HUES6 (cell line): ENCODE data around the gene SMAD5.

Source experiments
- H3K27ac ChIP-seq: 2 replicates; pipeline ENCODE4 v1.7.0; 2013; ENCODE audit warnings: low read depth, mild to moderate bottlenecking, low read length, inconsistent platforms
- H3K27me3 ChIP-seq: 2 replicates; pipeline ENCODE4 v1.6.1; 2013; ENCODE audit warnings: low read length; ENCODE audit not compliant: control insufficient read depth, insufficient read depth
- H3K36me3 ChIP-seq: 2 replicates; pipeline ENCODE4 v1.6.1; 2013; ENCODE audit warnings: low read length; ENCODE audit not compliant: control insufficient read depth, insufficient read depth
- H3K4me1 ChIP-seq: 2 replicates; pipeline ENCODE4 v1.6.1; 2013; ENCODE audit warnings: low read length; ENCODE audit not compliant: control insufficient read depth, insufficient read depth
- H3K4me3 ChIP-seq: 2 replicates; pipeline ENCODE4 v1.5.1; 2013; ENCODE audit warnings: low read depth, low read length
- H3K9ac ChIP-seq: one replicate; pipeline ENCODE4 v1.6.1; 2013; ENCODE audit warnings: mild to moderate bottlenecking, low read length
- H3K9me3 ChIP-seq: 2 replicates; pipeline ENCODE4 v1.6.1; 2013; ENCODE audit warnings: low read depth, low read length; ENCODE audit not compliant: control insufficient read depth, insufficient read depth

SMAD5 gene

GRCh38 chr5:136222580-136223235 is 90.1 kb downstream of the SMAD5 start:
- 0 out of 2 replicates have a peak, but pooled peaks cover 4% of the 10 kb centered on the region for H3K4me1 ChIP-seq
- H3K9ac ChIP-seq, result no peak overlapping the region
- no peak overlapping the region for H3K4me3 ChIP-seq
- H3K27ac ChIP-seq, result no peak overlapping the region
- H3K36me3 ChIP-seq, result no peaks in the 10 kb centered on the region
- no peaks in the 10 kb centered on the region; the same call in 1 of the 2 replicates for H3K27me3 ChIP-seq
- peaks cover 25% of the 10 kb centered on the region for H3K9me3 ChIP-seq

- Histone ChIP-seq H3K9me3 (peaks cover 16% of the 10 kb centered on the region), H3K4me1 (peaks cover 19% of the 10 kb centered on the region), H3K27ac (no peak overlapping the region), H3K36me3 (no peaks in the 10 kb centered on the region), H3K9ac (no peak overlapping the region), H3K27me3 (no peaks in the 10 kb centered on the region; the same call in 1 of the 2 replicates), H3K4me3 (no peak overlapping the region)
These were observed 93.2 kb downstream of the SMAD5 start for GRCh38 chr5:136225796-136226195.

- Histone ChIP-seq H3K9ac (no peak overlapping the region), H3K27ac (no peak overlapping the region), H3K36me3 (no peaks in the 10 kb centered on the region), H3K27me3 (no peaks in the 10 kb centered on the region; the same call in 1 of the 2 replicates), H3K4me1 (peaks cover 23% of the 10 kb centered on the region), H3K9me3 (peaks cover 11% of the 10 kb centered on the region), H3K4me3 (no peak overlapping the region)
These were observed 93.8 kb downstream of the SMAD5 start for GRCh38 chr5:136226401-136226800.

GRCh38 chr5:136228136-136228757 is 95.6 kb downstream of the SMAD5 start:
- Histone ChIP-seq H3K36me3 (no peaks in the 10 kb centered on the region), H3K4me3 (no peak overlapping the region), H3K9ac (no peak overlapping the region), H3K9me3 (no peaks in the 10 kb centered on the region), H3K4me1 (peaks cover 23% of the 10 kb centered on the region), H3K27ac (no peak overlapping the region), H3K27me3 (no peaks in the 10 kb centered on the region; the same call in 1 of the 2 replicates)

GRCh38 chr5:136230176-136230575 is 97.5 kb downstream of the SMAD5 start:
- no peak overlapping the region for H3K9ac ChIP-seq
- no peaks in the 10 kb centered on the region for H3K36me3 ChIP-seq
- no peak overlapping the region for H3K27ac ChIP-seq
- H3K27me3 ChIP-seq, result no peaks in the 10 kb centered on the region; the same call in 1 of the 2 replicates
- peaks cover 23% of the 10 kb centered on the region for H3K4me1 ChIP-seq
- H3K9me3 ChIP-seq, result no peaks in the 10 kb centered on the region
- no peak overlapping the region for H3K4me3 ChIP-seq

- Histone ChIP-seq H3K36me3 (no peaks in the 10 kb centered on the region), H3K9me3 (no peaks in the 10 kb centered on the region), H3K4me3 (no peak overlapping the region), H3K4me1 (peaks cover 22% of the 10 kb centered on the region), H3K27me3 (no peaks in the 10 kb centered on the region), H3K27ac (no peak overlapping the region), H3K9ac (no peak overlapping the region)
These were observed 99.7 kb downstream of the SMAD5 start for GRCh38 chr5:136232316-136232715.
